HG02938 (cell line): ENCODE data around the gene PVALEF.

Experiments used
- ATAC-seq: cut with Tn5 transposase; IDR thresholded peaks from one replicate; pipeline ENCODE4 v1.9.1; 2021; ENCODE audit warnings: mild to moderate bottlenecking, moderate library complexity; ENCODE audit not compliant: unreplicated experiment

The PVALEF gene

DNA sequence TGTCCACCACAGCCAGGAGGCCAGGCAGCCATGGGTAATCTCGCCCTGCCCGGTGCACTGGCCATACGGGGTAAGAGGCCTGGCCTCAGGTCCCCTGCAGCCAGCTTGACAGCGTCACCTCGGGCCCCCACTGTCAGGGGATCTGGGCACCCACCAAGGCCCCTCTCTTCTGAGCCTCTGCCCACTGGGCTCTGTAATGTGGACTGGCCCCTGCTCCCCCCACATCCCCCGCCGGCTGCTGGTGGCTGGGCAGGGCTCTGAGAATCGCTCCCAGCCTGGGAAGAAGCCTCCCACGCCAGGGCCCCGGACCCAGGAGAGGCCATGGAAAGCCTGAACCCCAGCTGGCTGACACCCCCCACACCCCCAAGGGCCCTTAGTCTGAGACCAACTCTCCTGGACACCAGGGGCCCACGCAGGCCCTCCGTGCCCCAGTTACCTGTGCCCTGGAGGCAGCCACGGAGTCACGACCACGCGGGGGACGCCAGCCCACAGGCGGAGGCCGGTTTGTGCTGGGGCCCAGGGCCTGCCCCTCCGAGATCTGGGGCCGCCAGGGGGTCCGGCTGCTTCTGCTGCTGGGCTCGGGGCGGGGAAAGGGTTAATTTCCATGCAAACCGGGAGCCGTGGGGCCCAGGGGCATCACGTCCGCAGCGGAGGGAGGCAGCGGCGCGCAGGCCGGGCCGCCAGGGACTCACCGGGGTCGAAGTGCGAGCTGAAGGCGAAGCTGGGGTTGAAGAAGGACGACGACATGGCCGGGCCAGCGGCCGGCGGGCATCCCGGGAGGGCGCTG lies at the start of gene PVALEF:
Gene PVALEF (plus strand): TSS at position 262 of the 787 bp plus-strand sequence. CDS start 15,720 bp downstream, outside the sequence.
- no peak for ATAC-seq

DNA sequence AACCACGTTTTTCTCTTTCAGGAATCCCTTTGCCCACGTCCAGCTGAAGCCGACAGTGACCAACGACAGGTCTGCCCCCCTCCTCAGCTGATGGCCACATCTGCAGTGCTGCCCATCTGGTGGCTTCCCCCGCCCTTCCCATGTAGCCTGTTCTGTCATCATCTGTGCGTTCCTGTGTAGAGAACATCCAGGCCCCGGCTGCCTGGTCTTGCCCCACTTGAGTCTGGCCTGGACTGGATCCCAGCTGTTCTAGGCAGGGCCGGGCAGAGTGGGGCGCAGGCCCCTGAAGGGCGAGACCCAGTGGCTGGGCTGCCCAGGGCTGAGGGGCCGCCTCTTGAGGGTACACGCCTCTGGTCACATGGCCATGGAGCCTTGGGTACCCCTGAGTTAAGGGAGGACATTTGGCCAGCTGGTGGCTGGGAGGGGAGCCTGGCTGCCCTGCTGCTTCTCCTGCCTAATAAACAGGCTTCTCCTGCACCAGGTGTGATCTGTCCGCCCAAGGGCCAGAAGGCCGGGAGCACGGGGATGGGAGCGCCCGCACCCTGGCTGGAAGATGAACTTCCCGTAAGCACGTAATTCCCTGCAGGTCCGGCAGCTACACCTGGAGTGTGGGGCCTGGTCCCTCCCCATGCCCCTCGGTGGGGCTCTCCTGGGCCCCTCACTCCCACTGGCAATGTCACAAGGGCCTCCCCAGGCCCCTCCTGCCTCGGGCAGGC lies 49.4 kb upstream of the PVALEF start:
- ATAC-seq: no peak

DNA sequence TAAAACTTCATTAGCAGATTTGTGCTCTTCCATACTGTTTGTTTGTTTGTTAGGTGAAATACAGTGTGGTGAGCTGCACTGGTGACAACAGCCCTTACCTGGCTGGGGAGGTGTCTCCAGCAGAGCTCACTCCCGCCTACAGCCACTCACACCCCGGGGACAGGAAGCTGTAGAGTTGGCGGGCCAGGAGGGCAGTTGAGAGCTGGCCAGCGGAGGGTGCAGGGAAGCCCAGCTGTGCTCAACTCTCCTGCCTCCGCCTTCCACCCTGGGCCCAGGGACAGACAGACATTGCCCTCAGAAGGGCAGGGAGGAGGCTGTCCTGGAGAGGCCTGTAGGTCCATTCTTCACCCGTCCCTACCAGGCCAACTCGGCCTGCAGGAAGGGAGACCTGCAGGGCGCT lies 48.6 kb upstream of the PVALEF start:
- no peak for ATAC-seq

DNA sequence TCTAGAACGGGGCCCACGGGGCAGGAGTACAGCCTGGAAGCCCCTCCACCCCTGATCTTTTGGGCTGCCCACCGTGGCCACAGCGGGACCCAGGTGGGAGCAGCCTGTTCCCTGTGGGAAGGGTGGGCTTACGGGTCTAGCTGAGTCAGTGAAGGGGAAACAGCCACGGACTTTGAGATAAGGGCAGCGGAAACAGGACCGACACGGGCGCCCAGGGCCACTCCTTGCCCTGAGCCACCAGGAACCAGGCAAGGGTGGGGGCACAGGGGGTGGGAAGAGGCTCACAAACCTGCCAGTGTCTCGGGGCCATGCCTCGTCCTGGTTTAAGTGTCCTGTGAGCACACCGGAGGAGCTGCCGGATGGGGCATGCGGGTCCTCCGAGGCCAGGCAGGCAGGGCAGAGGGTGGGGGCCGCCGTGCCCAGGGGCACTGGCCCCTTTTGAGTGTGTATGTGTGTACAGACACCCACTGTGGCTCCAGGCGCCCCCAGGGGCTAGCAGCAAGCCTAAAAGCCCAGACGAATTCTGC lies 47.6 kb upstream of the PVALEF start:
- ATAC-seq: no peak

DNA sequence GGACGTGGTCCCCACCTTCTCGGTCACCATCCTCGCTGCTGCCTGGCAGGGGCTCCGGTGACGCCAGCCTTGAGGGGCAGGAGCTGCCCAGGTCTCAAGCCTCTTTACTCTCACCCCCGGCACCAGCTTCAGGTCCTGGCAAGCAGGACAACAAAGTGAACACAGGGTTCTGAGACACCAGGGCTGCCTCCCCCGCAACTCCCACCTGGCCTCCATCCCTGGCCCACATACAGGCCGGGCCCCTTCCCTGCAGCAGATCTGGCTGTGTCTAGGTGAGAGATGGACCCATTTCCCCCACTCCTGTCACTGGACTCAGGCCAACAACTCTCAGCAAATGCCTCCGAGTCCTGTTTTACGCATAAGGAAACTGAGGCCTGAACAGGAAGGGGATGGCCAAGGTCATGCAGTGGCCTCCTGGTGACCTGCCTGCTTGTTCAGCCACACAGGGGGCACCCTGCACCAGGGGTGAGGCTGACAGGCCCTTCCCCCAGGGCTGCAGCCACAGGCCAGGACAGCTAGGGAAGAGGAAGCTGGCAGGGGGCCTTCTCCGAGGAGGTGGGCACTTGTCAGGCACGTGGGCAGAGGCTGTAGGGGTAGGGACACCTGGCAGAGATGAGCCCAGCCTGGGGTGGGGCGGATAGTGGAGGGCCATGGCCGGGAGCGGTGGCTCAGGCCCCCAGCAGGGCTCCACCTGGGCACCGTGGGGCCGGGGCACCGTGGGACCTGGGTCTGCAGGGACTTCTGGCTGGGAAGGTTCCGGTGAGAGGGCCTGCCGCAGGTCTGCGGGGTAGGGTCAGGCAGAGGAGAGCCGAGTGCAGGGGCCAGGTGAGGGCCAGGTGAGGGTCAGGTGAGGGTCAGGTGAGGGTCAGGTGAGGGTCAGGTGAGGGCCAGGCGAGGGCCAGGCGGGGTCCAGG lies 46.7 kb upstream of the PVALEF start:
- no peak for ATAC-seq

DNA sequence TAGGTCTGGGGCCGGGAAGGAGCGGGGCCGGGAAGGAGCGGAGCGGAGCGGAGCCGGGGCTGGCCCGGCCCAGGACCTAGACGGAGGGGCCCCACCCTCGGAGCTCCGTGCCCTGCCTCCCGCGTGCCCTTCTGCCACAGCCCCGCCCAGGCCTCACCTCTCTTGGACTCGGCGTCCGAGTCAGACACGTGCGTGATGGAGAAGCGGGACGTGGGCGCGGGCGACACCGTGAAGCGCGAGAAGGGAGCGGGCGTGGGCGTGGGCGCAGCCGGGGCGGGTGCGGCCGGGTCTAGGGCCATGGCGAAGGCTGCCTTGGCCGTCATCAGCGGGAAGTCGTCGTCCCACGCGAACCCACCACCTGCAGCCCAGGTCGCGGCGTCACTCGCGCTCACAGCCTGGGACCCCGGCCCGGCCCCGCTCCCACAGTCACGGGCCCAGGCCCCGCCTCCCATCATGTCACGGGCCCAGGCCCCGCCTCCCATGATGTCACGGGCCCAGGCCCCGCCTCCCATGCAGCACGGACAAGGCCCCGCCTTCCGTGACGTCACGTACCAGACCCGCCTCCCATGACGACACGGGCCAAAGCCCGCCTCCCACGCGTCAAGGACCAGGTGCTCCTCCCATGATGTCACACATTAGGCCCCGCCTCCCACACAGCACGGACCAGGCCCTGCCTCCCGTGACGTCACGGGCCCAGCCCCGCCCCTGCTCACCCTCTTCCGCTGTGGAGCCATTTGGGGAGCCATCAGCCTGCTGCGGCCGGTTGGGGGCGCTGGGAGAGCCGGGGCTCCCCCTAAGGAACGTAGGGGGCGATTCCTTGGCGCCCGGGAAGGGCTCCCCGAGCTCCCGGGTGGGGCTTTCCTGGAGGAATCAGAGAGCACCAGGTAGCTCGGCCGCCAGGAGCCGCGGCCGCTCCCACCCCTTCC lies 45.8 kb upstream of the PVALEF start:
- ATAC-seq: no peak

DNA sequence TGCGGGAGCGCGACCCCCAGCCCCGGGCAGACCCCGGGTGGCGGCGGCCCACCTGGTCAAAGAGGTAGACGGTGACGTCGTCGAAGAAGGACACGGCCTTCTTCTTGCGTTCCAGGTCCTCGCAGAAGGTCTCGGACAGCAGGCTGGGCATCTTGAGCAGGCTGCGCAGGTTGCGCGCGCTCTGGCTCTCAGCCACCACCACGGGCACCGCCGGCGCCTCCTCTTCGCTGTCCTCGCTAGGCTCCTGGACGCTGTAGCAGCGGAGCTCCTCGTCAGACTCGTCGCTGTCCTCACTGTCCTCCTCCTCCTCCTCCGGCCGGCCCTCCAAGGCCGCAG lies 45.2 kb upstream of the PVALEF start:
- no peak for ATAC-seq

DNA sequence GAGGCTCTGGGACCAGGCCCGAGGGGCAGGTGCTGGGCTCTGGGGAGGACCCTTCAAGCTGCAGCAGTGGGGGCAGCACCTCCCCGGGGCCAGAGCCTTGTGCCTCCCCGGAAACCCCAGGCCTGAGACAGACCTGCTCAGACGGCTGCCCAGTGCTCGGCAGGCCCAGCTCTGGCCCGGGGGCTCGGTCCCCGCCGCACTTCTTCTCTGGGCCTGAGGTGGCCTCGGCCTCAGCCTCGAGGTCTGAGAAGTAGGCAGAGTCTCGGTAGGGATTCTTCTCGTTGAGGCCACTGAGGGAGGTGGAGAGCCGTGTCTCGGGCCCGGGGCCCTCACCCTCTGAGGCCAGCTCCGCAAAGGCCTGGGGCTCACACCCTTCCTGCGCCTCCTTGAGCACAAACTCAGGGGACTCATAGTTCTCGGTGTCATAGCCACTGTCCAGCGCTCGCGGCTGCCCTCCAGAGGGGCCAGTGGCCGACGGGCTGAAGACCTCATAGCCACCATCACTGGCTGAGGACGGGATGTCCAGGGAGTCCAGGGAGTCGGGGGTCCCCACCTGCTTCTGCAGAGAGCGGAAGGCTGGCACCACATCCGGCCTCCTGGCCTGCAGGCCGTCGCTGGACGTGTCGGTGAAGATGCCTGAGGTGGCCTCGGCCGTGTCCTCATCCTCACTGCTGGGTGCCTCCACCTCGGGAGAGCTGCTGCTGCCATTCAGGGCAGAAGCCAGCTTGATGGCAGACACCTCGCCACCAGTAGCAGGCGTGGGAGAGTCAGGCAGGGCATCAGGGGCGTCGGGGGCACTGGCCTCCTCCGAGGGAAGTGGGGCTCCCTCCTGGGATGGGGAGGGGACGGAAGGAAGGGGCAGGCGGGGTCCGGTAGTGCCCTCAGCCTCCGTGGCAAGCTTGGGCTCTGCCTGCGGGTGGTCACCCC lies 44.3 kb upstream of the PVALEF start:
- ATAC-seq: no peak

DNA sequence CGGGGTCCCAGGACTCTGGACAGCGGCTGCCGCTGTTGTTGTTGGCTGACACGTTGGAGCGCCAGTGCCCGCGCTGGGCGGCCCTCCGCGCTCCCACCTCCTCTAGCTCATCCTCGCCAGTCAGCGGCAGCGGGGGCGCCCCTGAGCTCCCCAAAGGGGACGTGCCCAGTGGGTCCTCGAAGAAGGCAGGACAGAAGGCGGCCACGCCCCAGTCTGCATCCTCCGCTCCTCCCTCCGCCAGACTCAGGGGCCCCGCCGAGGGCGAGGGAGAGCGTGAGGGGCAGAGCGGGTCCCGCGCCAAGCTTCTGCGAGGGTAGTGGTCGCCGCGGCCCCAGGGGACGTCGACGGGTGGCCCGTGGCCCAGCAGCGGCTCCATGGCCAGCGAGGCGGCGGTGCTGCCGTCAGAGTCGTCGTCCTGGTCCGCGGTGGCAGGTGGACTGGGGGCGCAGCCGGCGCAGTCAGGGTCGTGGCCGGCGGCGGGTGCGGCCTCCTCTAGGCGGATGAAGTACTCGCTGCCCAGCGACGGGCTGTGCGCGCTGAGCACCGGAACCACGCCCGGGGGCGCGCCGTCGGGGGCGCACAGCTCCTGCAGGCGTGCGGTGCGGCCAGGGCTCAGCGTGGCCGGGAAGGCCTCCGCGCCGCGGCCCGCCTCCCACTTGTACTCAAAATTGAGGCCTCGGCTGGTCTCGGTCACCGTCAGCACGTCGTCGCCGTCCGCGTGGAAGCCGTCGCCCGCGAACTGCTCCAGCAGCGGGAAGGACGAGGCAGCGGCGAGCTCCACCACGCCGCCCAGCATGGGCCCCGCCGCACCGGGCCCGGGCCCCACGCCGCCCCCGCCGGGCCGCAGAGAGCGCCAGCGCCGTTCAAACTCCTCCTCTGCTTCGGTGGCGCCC lies 43.2 kb upstream of the PVALEF start:
- no peak for ATAC-seq

DNA sequence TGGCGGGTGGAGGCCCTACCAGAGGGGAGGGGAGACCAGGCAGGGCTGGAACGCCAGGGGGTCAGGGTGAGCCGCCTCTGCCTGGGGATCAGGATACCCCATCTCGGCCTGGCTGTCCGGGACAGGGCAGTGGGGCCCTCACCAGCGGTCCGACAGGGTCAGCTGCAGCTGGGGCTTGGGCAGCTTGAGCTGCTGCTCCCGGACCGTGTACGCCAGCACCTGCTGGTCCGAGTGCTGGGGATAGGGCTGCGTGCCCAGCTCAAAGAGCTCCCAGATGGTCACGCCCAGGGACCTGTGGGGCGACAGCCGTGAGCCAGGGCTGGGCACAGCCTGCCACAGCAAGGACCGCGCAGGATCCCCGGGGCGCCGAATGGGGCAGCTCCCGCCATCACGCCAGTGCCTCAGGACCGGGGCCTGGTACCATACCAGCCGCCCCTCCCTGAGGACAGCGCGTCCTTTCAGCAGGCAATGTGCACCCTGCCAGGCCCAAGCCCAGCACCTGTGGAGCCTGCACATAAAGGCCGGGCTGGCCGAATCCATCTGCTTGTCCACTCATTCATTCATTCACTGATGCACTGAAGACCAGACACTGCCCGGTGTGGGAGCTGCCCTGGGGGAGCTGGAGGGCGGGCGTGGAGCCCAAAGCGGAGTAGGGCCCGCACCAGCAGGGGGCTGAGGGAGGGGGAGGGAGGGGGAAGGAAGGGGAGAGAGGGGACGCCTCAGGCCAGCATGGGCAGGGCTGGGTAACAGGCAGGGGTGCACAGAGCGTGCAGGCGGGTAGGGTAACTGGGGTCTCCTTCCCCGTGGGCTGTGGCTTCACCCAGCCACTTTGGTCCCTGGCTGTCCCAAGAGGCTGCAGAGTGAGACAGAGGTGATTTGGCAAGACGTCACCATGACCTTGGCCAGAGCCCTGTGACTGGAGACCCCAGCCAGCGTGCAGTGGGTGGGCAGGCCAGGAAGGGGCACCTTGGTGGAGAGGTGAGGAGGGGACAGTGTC lies 42.0 kb upstream of the PVALEF start:
- no peak for ATAC-seq

DNA sequence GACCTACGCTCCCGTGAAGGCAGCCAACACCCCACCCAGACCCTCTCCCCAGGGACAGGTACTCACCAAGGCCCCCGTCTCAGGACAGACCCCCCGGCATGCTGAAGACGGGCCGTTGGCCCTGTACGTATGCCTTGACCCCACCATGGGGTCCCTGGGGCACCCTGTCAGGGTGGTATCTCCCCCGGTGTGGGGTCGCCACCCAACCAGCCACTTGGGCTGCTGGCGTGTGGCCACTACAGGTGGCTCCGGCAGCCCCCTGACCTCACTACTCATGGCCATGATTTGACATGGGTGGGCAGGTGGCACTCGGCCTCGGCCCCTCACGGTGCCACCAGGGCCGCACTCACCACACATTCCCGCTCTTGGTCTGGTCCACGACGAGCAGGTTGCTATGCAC lies 40.9 kb upstream of the PVALEF start:
- no peak for ATAC-seq

DNA sequence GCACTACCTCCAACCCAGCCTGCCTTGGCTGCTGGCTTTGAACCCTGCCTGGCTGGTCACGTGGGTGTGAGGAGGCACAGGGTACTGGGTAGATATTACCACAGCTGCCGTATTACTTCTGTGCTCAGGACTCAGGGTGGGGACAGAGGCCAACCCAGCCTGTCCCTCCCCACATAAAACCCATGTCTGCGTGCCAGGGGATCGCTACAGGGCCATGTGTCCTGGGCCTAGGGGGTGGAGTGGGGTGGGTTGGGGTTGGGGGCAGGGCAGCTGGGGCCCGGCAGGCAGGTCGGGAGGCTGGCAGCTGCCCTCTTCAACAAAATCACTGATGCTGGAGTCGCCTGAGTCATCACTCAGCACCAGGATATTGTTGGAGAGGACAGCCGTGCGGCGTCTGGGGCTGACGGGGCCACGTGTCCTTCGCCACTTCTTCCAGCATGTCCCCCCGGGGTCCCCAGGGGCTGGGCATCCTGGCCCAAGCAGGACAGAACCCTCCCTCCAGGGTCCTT lies 39.7 kb upstream of the PVALEF start:
- ATAC-seq: no peak

DNA sequence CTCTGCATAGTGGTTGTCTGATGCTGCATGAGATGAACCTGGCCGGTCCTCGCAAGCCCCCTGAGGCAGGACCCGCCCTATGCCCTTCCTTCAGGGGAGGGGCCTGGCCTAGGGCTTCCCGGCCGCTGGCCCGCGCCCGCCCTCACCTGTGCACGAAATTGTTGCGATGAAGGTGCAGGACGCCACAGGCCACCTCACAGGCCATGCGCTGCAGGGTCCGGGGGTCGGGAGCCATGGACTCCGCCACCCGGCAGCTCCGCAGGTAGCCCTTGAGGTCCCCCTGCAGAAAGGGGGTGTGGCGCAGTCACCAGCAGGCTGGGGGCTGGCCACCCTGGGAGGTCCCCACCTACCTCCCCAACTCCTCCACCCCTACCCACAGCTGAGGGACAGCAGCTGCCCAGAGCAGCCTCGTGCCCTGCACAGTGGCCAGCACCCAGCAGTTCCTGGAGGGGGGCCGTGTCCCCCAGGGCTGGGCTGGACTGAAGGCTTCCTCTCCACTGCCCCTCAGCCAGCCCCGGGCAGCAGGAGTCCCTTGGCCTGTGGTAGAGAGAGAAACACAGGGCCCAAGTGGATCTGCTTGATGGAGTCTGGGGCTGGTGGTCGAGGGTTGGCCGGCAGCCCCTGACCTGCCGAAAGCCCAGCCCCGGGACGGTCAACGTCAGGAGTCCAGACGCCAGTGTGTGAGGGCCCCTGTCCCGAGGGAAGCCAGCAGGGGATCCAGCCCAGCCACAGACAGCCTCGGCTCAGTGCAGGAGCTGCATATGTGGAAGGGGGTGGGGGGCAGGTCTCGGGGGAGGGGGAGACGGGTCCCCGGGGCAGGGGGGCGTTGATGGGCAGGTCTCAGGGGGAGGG lies 38.8 kb upstream of the PVALEF start:
- ATAC-seq: no peak

DNA sequence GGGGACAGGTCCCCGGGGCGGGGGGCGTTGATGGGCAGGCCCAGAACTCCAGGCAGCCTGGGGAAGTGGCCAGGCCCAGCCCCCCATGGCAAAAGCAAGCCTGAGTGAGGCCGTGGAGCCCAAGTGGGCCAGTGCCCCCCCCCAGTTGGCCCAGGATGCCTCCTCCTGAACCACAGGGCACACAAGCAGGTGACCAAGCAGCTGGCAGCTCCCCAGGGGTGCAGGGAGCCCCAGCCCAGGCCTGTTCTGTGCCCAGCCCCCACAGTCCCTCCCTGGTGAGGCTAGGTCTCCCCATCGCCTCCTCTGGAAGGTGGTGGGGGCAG lies 38.2 kb upstream of the PVALEF start:
- ATAC-seq: no peak

DNA sequence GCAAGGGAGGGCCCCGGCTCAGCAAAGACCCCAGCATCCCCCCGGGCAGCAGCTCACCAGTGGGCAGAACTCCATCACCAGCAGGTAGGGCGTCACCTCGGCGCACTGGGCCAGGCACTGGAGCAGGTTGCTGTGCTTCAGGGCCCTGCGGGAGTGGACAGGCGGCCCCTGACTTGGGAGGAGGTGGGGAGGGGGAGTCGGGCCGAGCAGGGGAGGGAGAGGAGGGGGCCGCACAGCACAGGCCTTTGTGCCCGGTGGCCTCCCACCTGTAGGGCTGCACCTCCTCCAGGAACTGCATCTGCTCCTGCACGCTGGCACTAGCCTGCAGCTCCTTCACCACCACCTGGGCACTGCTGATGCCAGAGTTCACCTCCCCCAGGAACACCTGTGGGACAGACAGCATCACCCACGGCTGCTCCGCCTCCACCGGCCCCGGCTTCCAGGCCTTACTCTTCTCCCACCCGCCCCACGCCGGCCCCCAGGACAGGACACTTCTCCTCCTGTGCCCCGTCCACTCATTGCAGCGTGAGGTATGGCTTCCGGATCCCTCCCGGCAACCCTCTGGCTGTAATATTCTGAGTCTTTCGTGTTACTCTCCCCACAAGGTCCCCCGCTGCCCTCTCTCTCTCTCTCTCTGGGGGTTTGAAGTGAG lies 37.7 kb upstream of the PVALEF start:
- no peak for ATAC-seq
